ENCODE results near the gene PALLD.
A peak's percentile ranks its signal among the peaks of the same experiment; 100 is the strongest.
"Not testable (repeated sequence)": the region's sequence is repeated elsewhere in the genome, so short reads cannot be mapped to it uniquely, and the experiment has no call there.

Gene PALLD

GRCh38 chr4:168496834-168497233 lies at the start of gene PALLD:
Gene PALLD, plus strand, starts transcription at chr4:168497052.
- DNase-seq: no peak

GRCh38 chr4:168449063-168449462 lies 47.8 kb upstream of the PALLD start:
- DNase-seq: not testable (repeated sequence)

- peak; percentile 59 for DNase-seq
These were observed 47.0 kb upstream of the PALLD start for GRCh38 chr4:168449719-168450452.

GRCh38 chr4:168451331-168451730 lies 45.5 kb upstream of the PALLD start:
- DNase-seq: no peak

- no peak for DNase-seq
These were observed 45.0 kb upstream of the PALLD start for GRCh38 chr4:168451744-168452390.

GRCh38 chr4:168453146-168453545 lies 43.7 kb upstream of the PALLD start:
- DNase-seq: no peak

GRCh38 chr4:168458256-168458655 lies 38.6 kb upstream of the PALLD start:
- not testable (repeated sequence) for DNase-seq

GRCh38 chr4:168461821-168462220 lies 35.0 kb upstream of the PALLD start:
- DNase-seq: no peak

- DNase-seq: no peak
These were observed 23.9 kb upstream of the PALLD start for GRCh38 chr4:168472920-168473319.

GRCh38 chr4:168474660-168475320 lies 22.1 kb upstream of the PALLD start:
- DNase-seq: no peak

GRCh38 chr4:168475745-168476144 lies 21.1 kb upstream of the PALLD start:
- no peak for DNase-seq

- no peak for DNase-seq
These were observed 18.0 kb upstream of the PALLD start for GRCh38 chr4:168478868-168479267.

GRCh38 chr4:168480931-168481611 lies 15.8 kb upstream of the PALLD start:
- peak; percentile 46 for DNase-seq

GRCh38 chr4:168483811-168484210 lies 13.0 kb upstream of the PALLD start:
- DNase-seq: no peak

- DNase-seq: no peak
These were observed 12.2 kb upstream of the PALLD start for GRCh38 chr4:168484626-168485025.

- DNase-seq: no peak
These were observed 11.5 kb upstream of the PALLD start for GRCh38 chr4:168485156-168485910.

GRCh38 chr4:168486912-168487281 lies 10.0 kb upstream of the PALLD start:
- DNase-seq: peak; percentile 29

- no peak for DNase-seq
These were observed 9.4 kb upstream of the PALLD start for GRCh38 chr4:168487282-168488035.

GRCh38 chr4:168488869-168489274 lies 8.0 kb upstream of the PALLD start:
- DNase-seq: no peak

GRCh38 chr4:168489616-168490015 lies 7.2 kb upstream of the PALLD start:
- DNase-seq: no peak

GRCh38 chr4:168490711-168491110 lies 6.1 kb upstream of the PALLD start:
- DNase-seq: no peak

- DNase-seq: no peak
These were observed 5.3 kb upstream of the PALLD start for GRCh38 chr4:168491563-168491962.

All from CD4-positive, alpha-beta T cell treated with Interleukin-15 for 1 hour (primary cell).